WTC11 (cell line): ENCODE data around the gene PRKAR1B. TPM values are rescaled to one million over a fixed set of nuclear protein-coding genes. Genes with fewer than 3 reads are reported as not detected.

ENCODE experiments used
- ATAC-seq: fragments of 200-7000 bp; cut with Tn5 transposase; 2 replicates; pipeline ENCODE4 v1.10.0; 2021; ENCODE audit warnings: mild to moderate bottlenecking, moderate library complexity
- CTCF ChIA-PET: fragments of 300-600 bp; sonication (Branson Sonifier 250); formaldehyde crosslinking; loops from one replicate; lab custom pipeline; 2021; ENCODE audit warnings: antibody characterized with exemption; lab: Charles Lee
- POLR2A ChIA-PET: fragments of 350-600 bp; sonication (Branson Sonifier 250); formaldehyde crosslinking; loops from one replicate; lab custom pipeline; 2021; ENCODE audit warnings: antibody characterized with exemption; lab: Charles Lee
- DNase-seq: peaks from one replicate; pipeline ENCODE4 v3.0.0; 2021; ENCODE audit warnings: low spot score
- H3K27ac Mint-ChIP-seq: 2 replicates; pipeline ENCODE4 v1.8.0; 2021; ENCODE audit warnings: mixed read lengths
- H3K27me3 Mint-ChIP-seq: 2 replicates; pipeline ENCODE4 v1.8.0; 2021; ENCODE audit warnings: low read depth, mild to moderate bottlenecking, moderate library complexity, mixed read lengths
- H3K36me3 Mint-ChIP-seq: 2 replicates; pipeline ENCODE4 v1.8.0; 2021; ENCODE audit warnings: mixed read lengths
- H3K4me1 Mint-ChIP-seq: 2 replicates; pipeline ENCODE4 v1.8.0; 2022; ENCODE audit warnings: mixed read lengths
- H3K4me3 Mint-ChIP-seq: 2 replicates; pipeline ENCODE4 v1.8.0; 2021; ENCODE audit warnings: mild to moderate bottlenecking, moderate library complexity, mixed read lengths
- H3K9me3 Mint-ChIP-seq: 2 replicates; pipeline ENCODE4 v1.8.0; 2021; ENCODE audit warnings: mixed read lengths
- ELF4 ChIP-seq: sonication (generic); formaldehyde crosslinking; IDR thresholded peaks from 2 replicates; pipeline ENCODE4 v1.8.1; 2022; ENCODE audit warnings: low read depth, mild to moderate bottlenecking, moderate library complexity, missing genetic modification reagents
- HMGA2 ChIP-seq: fragments of 250-450 bp; sonication (Bioruptor Pico); IDR thresholded peaks from 2 replicates; pipeline ENCODE4 v1.4.0; 2021; ENCODE audit warnings: mild to moderate bottlenecking, moderate library complexity
- IRF2 ChIP-seq: sonication (generic); formaldehyde crosslinking; IDR thresholded peaks from 2 replicates; pipeline ENCODE4 v1.8.0; 2022; ENCODE audit warnings: low read depth, missing genetic modification reagents, borderline replicate concordance
- JAZF1 ChIP-seq: fragments of 250-450 bp; sonication (Bioruptor Pico); IDR thresholded peaks from 2 replicates; pipeline ENCODE4 v1.9.0; 2021; ENCODE audit warnings: moderate library complexity, mild to moderate bottlenecking, inconsistent platforms
- MXD4 ChIP-seq: fragments of 250-450 bp; sonication (Bioruptor Pico); IDR thresholded peaks from 2 replicates; pipeline ENCODE4 v1.8.0; 2021; ENCODE audit warnings: mild to moderate bottlenecking, moderate library complexity, borderline replicate concordance
- NR3C1 ChIP-seq: sonication (generic); formaldehyde crosslinking; conservative IDR thresholded peaks from 2 replicates; pipeline ENCODE4 v1.8.1; 2023; ENCODE audit warnings: low read depth, mild to moderate bottlenecking, missing genetic modification reagents
- RELA ChIP-seq: sonication (generic); formaldehyde crosslinking; IDR thresholded peaks from 2 replicates; pipeline ENCODE4 v1.8.1; 2022; ENCODE audit warnings: missing genetic modification reagents, mild to moderate bottlenecking, borderline replicate concordance
- SMAD4 ChIP-seq: sonication (generic); formaldehyde crosslinking; IDR thresholded peaks from 2 replicates; pipeline ENCODE4 v1.8.0; 2022; ENCODE audit warnings: mild to moderate bottlenecking, missing genetic modification reagents
- TCF7 ChIP-seq: sonication (generic); formaldehyde crosslinking; IDR thresholded peaks from 2 replicates; pipeline ENCODE4 v1.8.0; 2022; ENCODE audit warnings: mild to moderate bottlenecking, low read depth, missing genetic modification reagents, moderate library complexity
- TEAD1 ChIP-seq: sonication (generic); formaldehyde crosslinking; IDR thresholded peaks from 2 replicates; pipeline ENCODE4 v1.8.0; 2022; ENCODE audit warnings: mild to moderate bottlenecking, missing genetic modification reagents
- ZNF138 ChIP-seq: sonication (generic); formaldehyde crosslinking; conservative IDR thresholded peaks from 2 replicates; pipeline ENCODE4 v1.8.1; 2022; ENCODE audit warnings: mild to moderate bottlenecking, moderate library complexity, missing genetic modification reagents
- ZNF219 ChIP-seq: sonication (generic); formaldehyde crosslinking; IDR thresholded peaks from 2 replicates; pipeline ENCODE4 v1.8.0; 2023; ENCODE audit warnings: missing genetic modification reagents, mild to moderate bottlenecking, borderline replicate concordance
- ZNF396 ChIP-seq: fragments of 250-450 bp; sonication (Bioruptor Pico); IDR thresholded peaks from 2 replicates; pipeline ENCODE4 v1.8.0; 2021; ENCODE audit warnings: mild to moderate bottlenecking, moderate library complexity, borderline replicate concordance
- total RNA-seq: library from RNA; stranded (reverse); gene quantifications from 3 replicates; pipeline ENCODE4 v1.2.3, GENCODE V29; 2021
- TF ChIP-seq, protein P1 (sequence below): fragments of 250-450 bp; sonication (Bioruptor Pico); conservative IDR thresholded peaks from 2 replicates; pipeline ENCODE4 v1.9.0; 2021; ENCODE audit warnings: mild to moderate bottlenecking
- TF ChIP-seq, protein P2 (sequence below): sonication (generic); formaldehyde crosslinking; IDR thresholded peaks from 2 replicates; pipeline ENCODE4 v1.8.1; 2022; ENCODE audit warnings: low read depth, missing genetic modification reagents, borderline replicate concordance
- TF ChIP-seq, protein P3 (sequence below): sonication (generic); formaldehyde crosslinking; IDR thresholded peaks from 2 replicates; pipeline ENCODE4 v1.8.1; 2023; ENCODE audit warnings: mild to moderate bottlenecking, missing genetic modification reagents, borderline replicate concordance
- TF ChIP-seq, protein P4 (sequence below): sonication (generic); formaldehyde crosslinking; IDR thresholded peaks from 2 replicates; pipeline ENCODE4 v1.8.0; 2022; ENCODE audit warnings: mild to moderate bottlenecking, missing genetic modification reagents
- TF ChIP-seq, protein P5 (sequence below): sonication (generic); formaldehyde crosslinking; IDR thresholded peaks from 2 replicates; pipeline ENCODE4 v1.8.1; 2023; ENCODE audit warnings: mild to moderate bottlenecking, missing genetic modification reagents, moderate library complexity
- TF ChIP-seq, protein P6 (sequence below): fragments of 250-450 bp; sonication (Bioruptor Pico); IDR thresholded peaks from 2 replicates; pipeline ENCODE4 v1.9.0; 2021; ENCODE audit warnings: mild to moderate bottlenecking

Gene PRKAR1B
- total RNA-seq, 1 experiment from 2014 or later, result 43.6 TPM

DNA sequence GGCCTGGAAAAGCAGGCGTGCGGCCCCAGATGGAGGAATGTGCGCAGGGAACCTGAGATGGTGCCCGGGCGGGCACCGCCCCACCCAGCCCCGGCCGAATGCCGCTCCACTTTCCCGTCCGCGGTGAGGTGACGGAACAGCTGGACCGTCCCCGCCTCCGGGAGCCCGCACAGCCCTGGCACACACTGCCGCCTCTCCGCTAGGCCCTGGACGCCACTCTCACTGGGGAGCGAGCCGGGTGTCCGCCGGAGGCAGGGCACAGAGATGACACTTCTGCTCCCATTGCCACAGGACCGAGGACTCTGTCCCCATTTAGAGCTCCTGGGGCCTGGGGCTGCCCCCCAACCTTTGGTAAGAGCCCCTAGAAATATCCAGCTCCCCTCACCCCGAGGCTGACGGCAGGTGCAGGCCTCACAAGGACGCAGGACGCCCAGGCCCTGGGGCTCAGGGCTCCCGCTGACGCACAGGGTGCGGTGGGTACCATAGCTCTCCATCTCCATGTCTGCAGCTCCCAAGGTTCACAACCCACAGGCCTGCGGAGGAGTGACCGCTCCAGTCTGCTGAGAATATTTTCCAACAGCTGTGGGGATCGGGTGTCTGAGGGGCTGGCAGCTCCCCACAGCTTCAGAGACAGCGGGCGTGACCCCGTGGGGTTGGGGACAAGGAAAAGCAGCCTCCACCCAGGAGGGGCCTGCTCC is 155.2 kb downstream of the PRKAR1B start:
- peaks cover 18% of the 10 kb centered on the region for H3K4me1 Mint-ChIP-seq
- no peak for TF ChIP-seq JAZF1
- no peak for TF ChIP-seq SMAD4 (CRISPR knock-in tag)
- TF ChIP-seq, protein P1, sequence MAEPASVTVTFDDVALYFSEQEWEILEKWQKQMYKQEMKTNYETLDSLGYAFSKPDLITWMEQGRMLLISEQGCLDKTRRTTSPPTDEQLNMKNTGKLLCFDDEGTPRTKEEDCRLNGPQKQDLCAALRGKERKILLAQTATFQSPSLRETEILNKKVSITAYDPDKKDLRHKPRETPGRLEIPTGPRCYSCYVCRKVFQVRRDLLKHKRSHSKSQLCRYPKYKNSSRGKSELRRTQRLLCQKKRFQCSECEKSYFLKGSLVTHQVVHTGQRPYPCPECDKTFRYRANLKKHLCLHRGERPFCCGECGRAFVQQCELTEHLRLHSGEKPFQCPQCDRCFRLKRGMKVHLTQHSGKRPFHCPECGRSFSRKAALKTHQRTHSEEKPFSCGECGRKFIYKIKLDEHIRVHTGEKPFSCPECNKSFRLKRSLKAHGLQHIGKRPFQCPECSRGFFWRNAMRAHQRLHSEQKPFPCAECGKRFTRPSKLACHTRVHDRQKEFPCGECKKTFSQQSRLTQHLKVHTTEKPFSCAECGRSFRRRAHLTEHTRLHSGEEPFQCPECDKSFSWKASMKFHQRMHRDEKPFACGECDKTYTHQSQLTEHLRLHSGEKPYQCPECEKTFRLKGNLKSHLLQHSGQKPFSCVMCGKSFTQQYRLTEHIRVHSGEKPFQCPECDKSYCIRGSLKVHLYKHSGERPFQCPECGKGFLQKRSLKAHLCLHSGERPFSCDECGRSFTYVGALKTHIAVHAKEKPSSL (CRISPR knock-in tag), result no peak
- TF ChIP-seq, protein P2, sequence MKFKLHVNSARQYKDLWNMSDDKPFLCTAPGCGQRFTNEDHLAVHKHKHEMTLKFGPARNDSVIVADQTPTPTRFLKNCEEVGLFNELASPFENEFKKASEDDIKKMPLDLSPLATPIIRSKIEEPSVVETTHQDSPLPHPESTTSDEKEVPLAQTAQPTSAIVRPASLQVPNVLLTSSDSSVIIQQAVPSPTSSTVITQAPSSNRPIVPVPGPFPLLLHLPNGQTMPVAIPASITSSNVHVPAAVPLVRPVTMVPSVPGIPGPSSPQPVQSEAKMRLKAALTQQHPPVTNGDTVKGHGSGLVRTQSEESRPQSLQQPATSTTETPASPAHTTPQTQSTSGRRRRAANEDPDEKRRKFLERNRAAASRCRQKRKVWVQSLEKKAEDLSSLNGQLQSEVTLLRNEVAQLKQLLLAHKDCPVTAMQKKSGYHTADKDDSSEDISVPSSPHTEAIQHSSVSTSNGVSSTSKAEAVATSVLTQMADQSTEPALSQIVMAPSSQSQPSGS (CRISPR knock-in tag), result no peak
- TF ChIP-seq, protein P3, sequence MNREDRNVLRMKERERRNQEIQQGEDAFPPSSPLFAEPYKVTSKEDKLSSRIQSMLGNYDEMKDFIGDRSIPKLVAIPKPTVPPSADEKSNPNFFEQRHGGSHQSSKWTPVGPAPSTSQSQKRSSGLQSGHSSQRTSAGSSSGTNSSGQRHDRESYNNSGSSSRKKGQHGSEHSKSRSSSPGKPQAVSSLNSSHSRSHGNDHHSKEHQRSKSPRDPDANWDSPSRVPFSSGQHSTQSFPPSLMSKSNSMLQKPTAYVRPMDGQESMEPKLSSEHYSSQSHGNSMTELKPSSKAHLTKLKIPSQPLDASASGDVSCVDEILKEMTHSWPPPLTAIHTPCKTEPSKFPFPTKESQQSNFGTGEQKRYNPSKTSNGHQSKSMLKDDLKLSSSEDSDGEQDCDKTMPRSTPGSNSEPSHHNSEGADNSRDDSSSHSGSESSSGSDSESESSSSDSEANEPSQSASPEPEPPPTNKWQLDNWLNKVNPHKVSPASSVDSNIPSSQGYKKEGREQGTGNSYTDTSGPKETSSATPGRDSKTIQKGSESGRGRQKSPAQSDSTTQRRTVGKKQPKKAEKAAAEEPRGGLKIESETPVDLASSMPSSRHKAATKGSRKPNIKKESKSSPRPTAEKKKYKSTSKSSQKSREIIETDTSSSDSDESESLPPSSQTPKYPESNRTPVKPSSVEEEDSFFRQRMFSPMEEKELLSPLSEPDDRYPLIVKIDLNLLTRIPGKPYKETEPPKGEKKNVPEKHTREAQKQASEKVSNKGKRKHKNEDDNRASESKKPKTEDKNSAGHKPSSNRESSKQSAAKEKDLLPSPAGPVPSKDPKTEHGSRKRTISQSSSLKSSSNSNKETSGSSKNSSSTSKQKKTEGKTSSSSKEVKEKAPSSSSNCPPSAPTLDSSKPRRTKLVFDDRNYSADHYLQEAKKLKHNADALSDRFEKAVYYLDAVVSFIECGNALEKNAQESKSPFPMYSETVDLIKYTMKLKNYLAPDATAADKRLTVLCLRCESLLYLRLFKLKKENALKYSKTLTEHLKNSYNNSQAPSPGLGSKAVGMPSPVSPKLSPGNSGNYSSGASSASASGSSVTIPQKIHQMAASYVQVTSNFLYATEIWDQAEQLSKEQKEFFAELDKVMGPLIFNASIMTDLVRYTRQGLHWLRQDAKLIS (CRISPR knock-in tag), result no peak
- TF ChIP-seq, protein P4, sequence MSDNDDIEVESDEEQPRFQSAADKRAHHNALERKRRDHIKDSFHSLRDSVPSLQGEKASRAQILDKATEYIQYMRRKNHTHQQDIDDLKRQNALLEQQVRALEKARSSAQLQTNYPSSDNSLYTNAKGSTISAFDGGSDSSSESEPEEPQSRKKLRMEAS, result no peak
- no peak for TF ChIP-seq HMGA2 (CRISPR knock-in tag)
- no peak for TF ChIP-seq MXD4
- TF ChIP-seq IRF2, result no peak
- no peak for TF ChIP-seq RELA (CRISPR knock-in tag)
- TF ChIP-seq, protein P5, sequence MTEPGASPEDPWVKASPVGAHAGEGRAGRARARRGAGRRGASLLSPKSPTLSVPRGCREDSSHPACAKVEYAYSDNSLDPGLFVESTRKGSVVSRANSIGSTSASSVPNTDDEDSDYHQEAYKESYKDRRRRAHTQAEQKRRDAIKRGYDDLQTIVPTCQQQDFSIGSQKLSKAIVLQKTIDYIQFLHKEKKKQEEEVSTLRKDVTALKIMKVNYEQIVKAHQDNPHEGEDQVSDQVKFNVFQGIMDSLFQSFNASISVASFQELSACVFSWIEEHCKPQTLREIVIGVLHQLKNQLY (CRISPR knock-in tag), result no peak
- no peak for TF ChIP-seq TEAD1
- no peak for TF ChIP-seq ZNF138 (CRISPR knock-in tag)
- TF ChIP-seq, protein P6, sequence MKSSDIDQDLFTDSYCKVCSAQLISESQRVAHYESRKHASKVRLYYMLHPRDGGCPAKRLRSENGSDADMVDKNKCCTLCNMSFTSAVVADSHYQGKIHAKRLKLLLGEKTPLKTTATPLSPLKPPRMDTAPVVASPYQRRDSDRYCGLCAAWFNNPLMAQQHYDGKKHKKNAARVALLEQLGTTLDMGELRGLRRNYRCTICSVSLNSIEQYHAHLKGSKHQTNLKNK (CRISPR knock-in tag), result no peak
- TF ChIP-seq ZNF396 (CRISPR knock-in tag), result no peak
- TF ChIP-seq ZNF219 (CRISPR knock-in tag), result no peak
- no peak for TF ChIP-seq ELF4 (CRISPR knock-in tag)
- TF ChIP-seq NR3C1 (CRISPR knock-in tag), result no peak
- TF ChIP-seq TCF7, result no peak
- POLR2A ChIA-PET, result interaction anchor here (0.6 kb wide), 1 partner anchor 782 kb away, joined by 5 read pairs; no protein-coding TSS in a partner anchor
- DNase-seq (no peak), ATAC-seq (no peak)
- H3K4me3 Mint-ChIP-seq, result no peak overlapping the region
- no peak overlapping the region for H3K27ac Mint-ChIP-seq
- CTCF ChIA-PET, result interaction anchor here (0.7 to 2.1 kb wide), 4 partner anchors 94 to 249 kb away, joined by 3 to 8 read pairs (median 4); no protein-coding TSS in a partner anchor
- no peaks in the 10 kb centered on the region for H3K27me3 Mint-ChIP-seq
- peaks cover 7% of the 10 kb centered on the region for H3K9me3 Mint-ChIP-seq
- H3K36me3 Mint-ChIP-seq, result peaks cover 22% of the 10 kb centered on the region
